Activated T-helper 1 cell treated with anti-CD3 and anti-CD28 coated beads, Interleukin-12 subunit alpha, Interleukin-12 subunit beta, Interleukin-2, Interleukin-4 antibody, amounts not matched to agents 30 ng/mL and 10 ng/mL and 1 ng/mL, durations not matched to agents 14 hours and 24 hours and 36 hours (primary cell): ENCODE results near the gene NFAT5. TPM values are rescaled to one million over a fixed set of nuclear protein-coding genes. Genes with fewer than 3 reads are reported as not detected.
"Not testable (repeated sequence)": the region's sequence is repeated elsewhere in the genome, so short reads cannot be mapped to it uniquely, and the experiment has no call there.

Experiments
- DNase-seq: peaks from one replicate; pipeline ENCODE4 v3.0.0; 2021; ENCODE audit warnings: low spot score
- H3K27ac Mint-ChIP-seq: one replicate; pipeline ENCODE4 v1.8.0; 2021; ENCODE audit warnings: mild to moderate bottlenecking, mixed read lengths
- H3K27me3 Mint-ChIP-seq: one replicate; pipeline ENCODE4 v1.8.0; 2022; ENCODE audit warnings: mild to moderate bottlenecking, moderate library complexity, mixed read lengths; ENCODE audit not compliant: insufficient read depth
- H3K36me3 Mint-ChIP-seq: one replicate; pipeline ENCODE4 v1.8.0; 2021; ENCODE audit warnings: low read depth, mixed read lengths
- H3K4me1 Mint-ChIP-seq: one replicate; pipeline ENCODE4 v1.8.0; 2021; ENCODE audit warnings: low read depth, mixed read lengths
- H3K4me3 Mint-ChIP-seq: one replicate; pipeline ENCODE4 v1.8.0; 2021; ENCODE audit warnings: mild to moderate bottlenecking, moderate library complexity, mixed read lengths
- H3K9me3 Mint-ChIP-seq: one replicate; pipeline ENCODE4 v1.8.0; 2021; ENCODE audit warnings: mixed read lengths
- intact Hi-C: fragments of 100-400 bp; cut with micrococcal nuclease; formaldehyde crosslinking; loops from one replicate; pipeline ENCODE4 v1.15.1; 2024
- total RNA-seq: library from RNA; stranded (reverse); gene quantifications from 2 replicates; pipeline ENCODE4 v1.2.3, GENCODE V29; 2022

The NFAT5 gene
- total RNA-seq, 1 donor from 2014 or later, result 54.2 TPM

- H3K27ac Mint-ChIP-seq, H3K4me3 Mint-ChIP-seq, H3K27me3 Mint-ChIP-seq, DNase-seq, intact Hi-C loops, H3K9me3 Mint-ChIP-seq: not testable (repeated sequence)
- Mint-ChIP-seq H3K36me3 (peaks cover 22% of the 10 kb centered on the region), H3K4me1 (peaks cover 34% of the 10 kb centered on the region)
Observed at GRCh38 chr16:69584493-69584892, 18.7 kb downstream of the NFAT5 start.

GRCh38 chr16:69589434-69590269, 23.9 kb downstream of the NFAT5 start:
- Mint-ChIP-seq H3K27ac (peak overlapping the region; percentile 74), H3K27me3 (no peaks in the 10 kb centered on the region), H3K4me1 (peaks cover 42% of the 10 kb centered on the region), H3K36me3 (peaks cover 23% of the 10 kb centered on the region), H3K4me3 (no peak overlapping the region), H3K9me3 (no peaks in the 10 kb centered on the region)
- intact Hi-C loops, result no loop called here
- DNase-seq, result no peak

GRCh38 chr16:69590590-69590989, 24.8 kb downstream of the NFAT5 start:
- intact Hi-C loops, result no loop called here
- no peak for DNase-seq
- Mint-ChIP-seq H3K9me3 (no peaks in the 10 kb centered on the region), H3K27ac (no peak overlapping the region), H3K36me3 (peaks cover 21% of the 10 kb centered on the region), H3K4me3 (no peak overlapping the region), H3K27me3 (no peaks in the 10 kb centered on the region), H3K4me1 (peaks cover 45% of the 10 kb centered on the region)

GRCh38 chr16:69593751-69594255, 28.0 kb downstream of the NFAT5 start:
- no peak for DNase-seq
- no peaks in the 10 kb centered on the region for H3K9me3 Mint-ChIP-seq
- no peaks in the 10 kb centered on the region for H3K27me3 Mint-ChIP-seq
- H3K4me3 Mint-ChIP-seq, result no peak overlapping the region
- intact Hi-C loops, result no loop called here
- H3K27ac Mint-ChIP-seq, result no peak overlapping the region
- peaks cover 16% of the 10 kb centered on the region for H3K36me3 Mint-ChIP-seq
- H3K4me1 Mint-ChIP-seq, result peaks cover 37% of the 10 kb centered on the region

GRCh38 chr16:69595127-69596036, 29.6 kb downstream of the NFAT5 start:
- Mint-ChIP-seq H3K4me3 (no peak overlapping the region), H3K27ac (no peak overlapping the region), H3K27me3 (no peaks in the 10 kb centered on the region), H3K9me3 (no peaks in the 10 kb centered on the region), H3K36me3 (peaks cover 15% of the 10 kb centered on the region), H3K4me1 (peaks cover 33% of the 10 kb centered on the region)
- intact Hi-C loops, result no loop called here
- DNase-seq, result no peak

GRCh38 chr16:69596801-69597200, 31.0 kb downstream of the NFAT5 start:
- no peak for DNase-seq
- Mint-ChIP-seq H3K4me1 (peaks cover 28% of the 10 kb centered on the region), H3K27ac (peak overlapping the region; percentile 48), H3K36me3 (peaks cover 15% of the 10 kb centered on the region), H3K27me3 (no peaks in the 10 kb centered on the region), H3K4me3 (no peak overlapping the region), H3K9me3 (no peaks in the 10 kb centered on the region)
- intact Hi-C loops, result no loop called here

- H3K4me3 Mint-ChIP-seq, result no peak overlapping the region
- no peaks in the 10 kb centered on the region for H3K9me3 Mint-ChIP-seq
- no peak for DNase-seq
- intact Hi-C loops, result no loop called here
- peaks cover 14% of the 10 kb centered on the region for H3K36me3 Mint-ChIP-seq
- H3K27me3 Mint-ChIP-seq, result no peaks in the 10 kb centered on the region
- H3K4me1 Mint-ChIP-seq, result peaks cover 28% of the 10 kb centered on the region
- no peak overlapping the region for H3K27ac Mint-ChIP-seq
Observed at GRCh38 chr16:69598045-69598444, 32.3 kb downstream of the NFAT5 start.

GRCh38 chr16:69599731-69600130, 34.0 kb downstream of the NFAT5 start:
- no peak for DNase-seq
- Mint-ChIP-seq H3K27ac (no peak overlapping the region), H3K36me3 (peaks cover 5% of the 10 kb centered on the region), H3K9me3 (no peaks in the 10 kb centered on the region), H3K4me3 (no peak overlapping the region), H3K27me3 (no peaks in the 10 kb centered on the region), H3K4me1 (peaks cover 24% of the 10 kb centered on the region)
- intact Hi-C loops, result no loop called here

- Mint-ChIP-seq H3K27me3 (no peaks in the 10 kb centered on the region), H3K27ac (peak overlapping the region; percentile 0), H3K4me3 (no peak overlapping the region), H3K4me1 (peaks cover 22% of the 10 kb centered on the region), H3K9me3 (no peaks in the 10 kb centered on the region), H3K36me3 (peaks cover 5% of the 10 kb centered on the region)
- intact Hi-C loops, result no loop called here
- DNase-seq, result no peak
Observed at GRCh38 chr16:69600202-69600601, 34.4 kb downstream of the NFAT5 start.

- H3K4me3 Mint-ChIP-seq, result no peak overlapping the region
- H3K36me3 Mint-ChIP-seq, result peaks cover 5% of the 10 kb centered on the region
- intact Hi-C loops, result no loop called here
- no peaks in the 10 kb centered on the region for H3K9me3 Mint-ChIP-seq
- H3K4me1 Mint-ChIP-seq, result peaks cover 20% of the 10 kb centered on the region
- no peak for DNase-seq
- H3K27ac Mint-ChIP-seq, result no peak overlapping the region
- no peaks in the 10 kb centered on the region for H3K27me3 Mint-ChIP-seq
Observed at GRCh38 chr16:69601250-69601649, 35.5 kb downstream of the NFAT5 start.

GRCh38 chr16:69606985-69607384, 41.2 kb downstream of the NFAT5 start:
- DNase-seq, result no peak
- Mint-ChIP-seq H3K9me3 (no peaks in the 10 kb centered on the region), H3K27me3 (no peaks in the 10 kb centered on the region), H3K4me3 (no peak overlapping the region), H3K4me1 (peaks cover 27% of the 10 kb centered on the region), H3K36me3 (peaks cover 12% of the 10 kb centered on the region), H3K27ac (no peak overlapping the region)
- intact Hi-C loops, result loop anchor here (1.0 kb wide), 2 partner anchors 43 to 221 kb away; partner anchors contain the start of gene TERF2

GRCh38 chr16:69607674-69608073, 41.9 kb downstream of the NFAT5 start:
- Mint-ChIP-seq H3K27ac (peak overlapping the region; percentile 85), H3K4me1 (peaks cover 28% of the 10 kb centered on the region), H3K36me3 (peaks cover 12% of the 10 kb centered on the region), H3K4me3 (peak overlapping the region; percentile 20), H3K9me3 (no peaks in the 10 kb centered on the region), H3K27me3 (no peaks in the 10 kb centered on the region)
- no peak for DNase-seq
- intact Hi-C loops, result loop anchor here (1.0 kb wide), 2 partner anchors 43 to 221 kb away; partner anchors contain the start of gene TERF2

- peaks cover 16% of the 10 kb centered on the region for H3K36me3 Mint-ChIP-seq
- intact Hi-C loops, result no loop called here
- no peak overlapping the region for H3K4me3 Mint-ChIP-seq
- no peak for DNase-seq
- H3K27me3 Mint-ChIP-seq, result no peaks in the 10 kb centered on the region
- H3K27ac Mint-ChIP-seq, result no peak overlapping the region
- H3K4me1 Mint-ChIP-seq, result peaks cover 44% of the 10 kb centered on the region
- no peaks in the 10 kb centered on the region for H3K9me3 Mint-ChIP-seq
Observed at GRCh38 chr16:69610356-69610755, 44.6 kb downstream of the NFAT5 start.
